CD4-positive, alpha-beta T cell treated with Interleukin-17A for 4 hours (primary cell): ENCODE results near the gene KCNC1.

Experiments used
- DNase-seq: peaks from one replicate; pipeline ENCODE4 v3.0.0-alpha.2; 2020; ENCODE audit warnings: mixed read lengths

The KCNC1 gene

DNA sequence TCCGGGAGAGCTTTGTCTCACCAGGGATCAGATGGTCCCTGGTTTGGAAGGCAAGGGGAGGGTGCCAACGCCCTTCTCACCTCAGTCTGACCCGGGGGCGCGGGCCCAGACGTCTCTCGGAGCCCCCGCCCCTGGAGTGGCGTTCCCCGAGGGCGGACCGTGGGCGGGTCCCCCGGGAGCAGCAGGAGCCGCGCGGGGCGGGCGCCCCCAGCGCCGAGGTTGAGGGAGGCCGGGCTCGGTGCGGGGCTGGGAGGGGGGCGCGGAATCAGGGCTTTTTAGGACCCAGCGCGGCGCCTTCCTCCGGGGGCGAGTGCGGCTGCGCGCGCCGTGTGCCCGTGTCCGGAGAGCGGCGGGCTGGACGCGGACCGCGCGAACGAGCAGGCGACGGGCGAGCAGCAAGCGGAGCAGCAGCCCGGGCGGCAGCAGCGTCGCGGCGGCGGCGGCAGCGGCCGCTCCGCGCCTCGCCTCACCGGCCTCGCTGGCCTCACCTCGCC, at the start of gene KCNC1:
TSS of gene KCNC1 (plus strand) at position 364 of the 494 bp plus-strand sequence. CDS start 1,222 bp downstream, outside the sequence.
- DNase-seq = no peak

DNA sequence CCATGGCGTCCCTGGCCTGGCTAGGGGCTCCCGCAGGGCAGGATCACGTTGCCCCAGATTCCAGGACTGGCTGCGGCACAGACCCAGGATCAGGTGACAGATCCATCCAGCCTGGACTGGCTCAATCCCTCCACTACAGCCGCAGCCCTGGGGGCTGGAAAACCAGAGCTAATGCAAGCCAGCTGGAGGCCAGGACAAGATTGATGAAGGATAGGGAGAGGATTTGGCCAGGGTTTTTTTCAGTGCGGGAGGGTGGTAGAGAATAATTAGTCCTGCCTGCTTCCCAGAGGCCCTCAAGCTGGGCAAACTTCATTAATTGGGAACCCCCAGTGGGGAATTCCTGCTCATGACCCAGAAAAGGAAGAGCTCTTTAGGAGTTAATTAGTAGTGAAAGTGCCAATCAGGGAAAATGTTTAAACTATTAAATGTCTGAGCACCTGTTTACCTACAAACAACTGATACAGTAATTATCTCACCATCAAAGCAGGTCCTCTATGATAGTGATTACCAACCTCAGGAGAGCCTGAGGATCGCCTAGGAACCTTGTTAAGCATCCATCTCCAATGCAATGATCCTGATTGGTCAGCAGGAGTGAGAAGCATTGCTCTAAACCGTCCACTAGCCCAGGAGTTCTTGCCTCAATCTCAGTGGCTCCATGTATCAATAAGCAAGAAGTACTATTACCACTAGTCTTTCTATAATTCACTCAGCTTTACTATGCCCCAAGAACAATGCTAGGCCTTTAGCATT, 48.2 kb upstream of the KCNC1 start:
- no peak for DNase-seq

DNA sequence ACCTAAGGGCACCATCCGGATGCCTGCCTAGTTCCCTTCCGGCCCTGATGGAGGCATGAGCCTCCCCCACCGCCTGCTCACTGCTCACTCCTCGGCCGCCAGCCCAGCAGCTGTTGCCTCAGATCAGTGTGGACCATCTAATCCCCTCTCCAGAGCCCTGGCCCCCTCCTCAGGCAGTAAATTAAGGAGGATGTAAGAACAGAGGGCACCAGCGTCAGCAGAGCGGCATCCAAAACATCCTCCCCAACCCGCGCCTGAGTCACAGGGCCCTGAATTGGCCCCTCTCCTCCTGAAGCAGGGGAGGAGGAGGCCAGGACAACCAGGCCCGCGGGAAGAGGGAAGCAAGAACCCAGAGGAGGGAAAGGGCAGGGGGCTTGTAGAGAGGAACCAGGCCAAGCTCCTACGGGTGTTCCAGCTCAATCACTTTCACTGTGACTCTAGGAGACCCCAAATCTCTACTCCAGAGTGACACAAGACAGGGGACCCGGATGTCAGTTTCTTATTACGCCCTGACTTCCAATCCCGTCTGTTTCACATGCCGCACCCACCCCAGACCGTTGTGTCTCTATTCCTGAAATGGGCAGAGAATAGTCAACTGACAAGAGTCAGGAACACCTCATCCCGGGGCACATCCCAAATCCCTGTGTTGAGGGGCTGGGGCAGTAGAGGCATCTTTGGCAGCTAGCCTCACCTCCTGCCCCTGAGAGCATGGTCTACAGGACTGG, 46.5 kb upstream of the KCNC1 start:
- DNase-seq = no peak

DNA sequence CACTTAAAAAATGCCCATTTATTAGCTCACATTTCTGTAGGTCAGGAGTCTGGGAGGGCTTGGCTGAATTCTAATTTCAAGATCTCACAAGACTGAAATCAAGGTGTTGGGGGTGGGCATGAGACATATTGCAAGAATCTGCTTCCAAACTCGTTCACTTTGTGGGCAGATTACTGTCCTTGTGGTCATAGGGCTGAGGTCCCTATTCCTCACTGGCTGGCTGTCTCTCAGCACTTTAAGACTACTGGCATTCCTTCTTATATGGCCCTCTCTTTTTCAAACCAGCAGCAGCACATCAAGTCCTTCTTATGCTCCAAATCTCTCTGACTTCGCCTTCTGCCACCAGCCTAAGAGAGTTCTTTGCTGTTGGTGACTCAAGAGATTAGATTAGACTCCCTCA, 43.0 kb upstream of the KCNC1 start:
- DNase-seq = no peak

DNA sequence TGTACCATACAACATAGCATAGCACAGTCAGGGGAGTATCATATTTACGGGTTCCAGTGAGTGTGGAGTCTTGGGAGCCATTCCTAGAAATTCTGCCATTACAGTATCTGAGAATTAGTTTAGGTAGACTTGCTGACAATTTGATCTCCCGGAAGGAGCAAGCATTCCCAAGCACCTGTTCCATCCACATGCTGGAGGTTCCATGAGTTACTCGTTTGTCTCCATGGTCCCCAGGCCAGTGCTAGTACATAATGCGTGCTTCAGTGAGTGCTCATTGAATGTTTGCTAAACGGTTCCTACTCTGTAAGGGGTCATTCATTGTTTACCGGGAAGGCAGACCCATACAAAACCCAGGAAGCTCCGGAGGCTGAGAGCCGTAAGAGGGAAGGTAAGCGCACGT, 42.6 kb upstream of the KCNC1 start:
- no peak for DNase-seq

DNA sequence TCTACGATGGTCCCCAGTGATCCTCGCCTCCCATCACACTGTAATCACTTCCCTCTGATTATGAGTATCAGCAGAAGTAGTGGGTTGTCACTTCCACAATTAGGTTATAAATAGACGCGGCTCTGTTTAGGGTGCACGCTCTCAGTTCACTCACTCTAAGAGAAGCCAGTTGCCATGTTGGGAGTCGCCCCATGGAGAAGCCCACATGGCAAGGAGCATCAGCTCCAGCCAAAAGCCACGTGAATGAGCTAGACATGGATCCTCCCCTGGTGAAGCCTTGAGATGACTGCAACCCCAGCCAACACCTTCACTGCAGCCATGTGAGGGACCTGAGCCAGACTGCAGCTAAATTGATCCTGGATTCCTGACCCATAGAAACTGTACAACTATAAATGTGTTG, 41.6 kb upstream of the KCNC1 start:
- no peak for DNase-seq

DNA sequence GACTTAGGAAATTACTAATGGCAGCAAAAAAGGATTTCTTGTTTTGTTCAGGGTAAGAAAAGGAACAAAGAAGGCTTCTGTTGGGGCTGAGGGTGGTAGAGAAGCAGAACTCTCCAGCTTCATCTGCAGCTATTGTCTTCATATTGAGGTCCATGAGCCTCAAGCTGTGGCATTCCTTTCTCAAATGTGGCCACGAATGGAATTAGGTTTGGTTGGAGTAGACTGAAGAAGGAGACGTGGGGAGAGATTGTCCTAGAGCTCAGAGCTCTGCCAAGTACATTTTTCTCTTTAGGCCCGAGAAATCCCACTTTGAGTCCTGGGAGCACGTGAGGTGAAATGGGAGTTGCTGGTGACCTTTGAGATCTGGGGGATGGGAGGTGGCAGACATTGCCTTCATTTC, 41.0 kb upstream of the KCNC1 start:
- no peak for DNase-seq

DNA sequence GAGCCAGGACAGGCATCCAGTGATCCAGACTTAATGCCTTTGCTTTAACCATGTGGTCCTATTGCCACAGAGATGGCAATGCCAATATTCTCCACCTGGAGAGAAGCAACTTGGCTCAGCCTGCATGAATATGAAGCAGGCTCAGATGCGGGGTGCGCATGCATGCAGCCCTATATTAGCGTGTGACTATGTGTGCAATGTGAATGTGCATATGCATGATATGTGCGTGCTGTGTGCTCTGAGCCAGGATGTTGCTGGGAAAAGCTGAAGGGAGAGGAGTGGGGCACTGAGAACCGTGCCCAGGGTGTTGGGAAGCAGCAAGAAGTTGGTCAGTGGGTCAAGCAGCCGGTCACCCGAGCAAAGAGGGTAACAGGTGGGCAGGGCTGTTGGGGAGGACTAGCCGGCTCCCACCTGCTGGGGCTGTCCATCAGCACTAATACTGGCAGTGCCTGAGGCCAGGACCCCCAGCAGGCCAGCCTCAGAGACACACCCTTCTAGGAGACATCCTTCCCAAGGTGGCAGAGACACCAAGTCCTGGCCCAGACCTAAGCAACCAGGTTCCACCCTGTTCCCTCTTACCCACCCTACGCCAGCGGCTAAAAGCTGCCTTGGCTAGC, 40.0 kb upstream of the KCNC1 start:
- no peak for DNase-seq

DNA sequence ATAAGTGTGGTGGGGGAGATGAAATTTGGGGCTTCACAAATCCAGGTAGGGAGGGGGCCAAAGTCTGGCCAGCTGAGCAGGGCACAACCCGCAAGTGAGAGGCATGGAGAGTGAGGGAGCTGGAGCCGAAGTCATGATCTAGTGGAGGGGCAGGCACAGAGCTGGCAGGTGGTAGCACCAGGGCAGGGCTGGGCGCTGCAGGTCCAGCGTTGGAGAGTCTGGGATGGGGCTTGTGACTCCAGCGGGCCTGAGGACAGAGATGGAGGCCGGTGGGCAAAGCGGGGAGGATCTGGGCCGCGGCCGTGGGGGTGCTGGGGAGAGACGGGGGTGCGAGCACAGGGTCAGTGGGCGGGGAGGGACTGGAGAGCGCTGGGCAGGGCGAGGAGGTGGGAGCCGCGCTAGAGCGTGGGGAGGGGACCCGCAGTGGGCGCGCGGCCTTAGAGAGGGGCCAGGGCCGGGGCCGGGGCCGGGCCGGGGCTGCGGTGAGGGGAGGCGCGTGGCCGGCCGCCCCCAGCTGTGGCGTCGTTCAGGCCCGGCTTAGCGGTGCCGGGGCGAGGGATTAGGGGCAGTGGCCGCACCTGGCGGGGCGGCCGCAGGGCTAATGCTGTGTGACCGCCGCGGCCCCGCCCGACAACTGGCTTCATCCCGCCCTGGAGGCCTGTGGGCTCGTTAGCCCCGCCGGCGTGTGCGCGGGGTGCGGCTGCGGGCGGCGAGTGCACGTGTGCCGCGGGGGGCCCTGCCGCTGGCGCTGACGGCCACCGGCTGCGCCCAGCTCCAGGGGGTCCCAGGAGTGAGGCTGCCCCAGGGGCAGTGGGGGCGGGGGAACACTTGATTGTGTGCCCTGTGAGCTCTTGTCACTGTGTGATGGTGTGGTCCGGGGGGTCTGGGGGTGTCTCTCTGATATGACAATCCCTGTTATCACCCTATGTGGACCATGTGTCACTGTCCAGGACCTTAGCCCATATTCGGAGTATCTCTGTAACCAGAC, 38.8 kb upstream of the KCNC1 start:
- no peak for DNase-seq

DNA sequence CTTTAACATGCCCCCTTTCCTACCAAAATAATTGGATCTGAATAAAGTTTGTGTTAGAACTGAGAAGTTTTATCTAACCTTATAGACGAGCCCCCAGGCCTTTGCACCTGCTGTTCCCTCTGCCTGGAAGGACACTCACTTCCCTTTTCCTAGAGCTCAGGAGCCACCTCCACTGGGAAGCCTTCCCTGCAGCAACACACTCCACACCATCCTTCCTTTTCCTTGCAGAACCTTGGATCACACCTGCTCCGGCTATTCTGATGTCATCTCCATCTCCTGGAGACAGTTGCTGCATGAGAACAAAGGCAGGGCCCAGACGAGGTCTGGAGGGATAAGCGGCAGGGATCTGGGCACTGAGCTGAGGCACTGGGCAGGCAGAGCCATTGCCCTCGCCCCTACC, 37.8 kb upstream of the KCNC1 start:
- DNase-seq = no peak

DNA sequence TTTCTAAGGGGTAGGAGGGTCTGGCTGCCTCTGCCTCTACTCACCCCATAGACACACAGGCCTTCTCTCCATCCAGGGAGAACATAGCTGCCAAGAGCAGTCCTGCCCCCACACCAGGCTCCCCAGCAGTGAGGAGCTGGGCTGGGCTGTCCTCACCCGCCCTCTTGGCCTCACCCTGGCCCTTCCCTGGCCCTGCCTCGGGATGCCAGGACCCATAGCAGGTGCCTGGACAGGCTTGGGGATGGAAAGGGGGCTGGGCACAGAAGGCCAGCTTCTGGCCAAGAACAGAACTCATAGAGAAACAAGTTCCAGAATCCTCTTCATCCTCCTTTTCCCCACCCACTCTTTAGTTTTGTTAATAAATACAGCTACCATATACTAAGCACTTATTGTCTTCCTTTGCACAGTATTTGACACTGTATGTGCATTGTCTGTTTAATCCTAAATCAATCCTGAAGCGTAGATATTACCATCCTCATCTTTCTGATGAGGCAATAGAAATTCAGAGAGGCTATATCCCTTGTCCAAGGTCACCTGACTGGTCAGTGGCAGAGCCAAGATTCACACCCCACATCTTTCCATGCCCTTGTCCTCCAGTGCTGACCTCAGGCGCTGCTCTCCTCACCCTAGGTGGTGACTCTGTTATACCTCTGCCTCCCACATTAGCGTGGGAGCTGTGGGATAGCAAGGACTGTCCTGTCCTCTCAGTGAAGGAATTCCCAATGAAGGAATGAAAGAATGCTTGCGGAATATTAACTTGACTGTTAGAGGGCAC, 37.2 kb upstream of the KCNC1 start:
- no peak for DNase-seq

DNA sequence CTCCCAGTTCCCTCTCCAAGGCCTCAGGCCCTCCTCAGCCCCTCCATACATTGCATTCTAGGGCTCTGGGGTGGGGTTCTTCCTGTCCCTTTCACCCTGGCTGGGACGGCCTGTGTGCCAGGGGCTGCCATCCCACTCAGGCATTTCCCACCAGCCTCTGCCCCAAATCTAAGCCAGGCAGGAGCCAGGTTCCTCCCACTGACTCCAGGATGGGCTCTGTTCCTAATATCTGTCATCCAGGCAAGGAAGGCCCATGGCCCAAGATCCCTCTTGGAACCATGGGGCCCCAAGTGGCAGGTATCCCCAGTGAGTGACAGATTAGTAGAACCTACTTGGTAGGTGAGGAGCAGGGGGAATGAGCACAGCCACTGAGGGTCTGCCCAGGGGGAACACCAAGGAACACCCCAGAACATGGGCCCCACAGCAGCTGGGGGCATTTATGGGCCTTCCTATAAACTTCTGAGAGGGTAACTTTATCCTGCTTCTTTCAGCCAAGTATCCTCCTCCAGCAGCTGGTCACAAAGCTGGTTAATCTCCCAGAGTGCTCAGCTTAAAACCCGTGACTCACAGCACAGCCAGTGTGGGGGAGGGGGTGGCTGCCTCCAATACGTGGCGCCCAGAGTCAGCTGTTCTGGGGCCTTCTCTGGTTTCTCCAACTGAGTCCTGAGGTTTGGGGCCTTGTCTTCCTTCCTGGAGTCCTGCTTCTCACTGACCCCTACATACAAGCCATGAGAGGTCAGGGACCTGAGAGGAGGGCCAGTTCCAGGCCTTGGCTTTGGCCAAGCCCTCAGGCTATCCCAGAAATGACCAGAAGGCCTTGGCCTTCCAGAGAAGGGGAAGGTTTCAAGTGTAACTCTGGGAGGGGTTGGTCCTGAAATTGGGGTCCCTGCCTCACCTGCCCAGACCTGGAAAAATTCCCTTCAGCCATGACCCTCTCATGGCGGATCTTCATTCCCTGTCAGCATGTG, 35.1 kb upstream of the KCNC1 start:
- no peak for DNase-seq

DNA sequence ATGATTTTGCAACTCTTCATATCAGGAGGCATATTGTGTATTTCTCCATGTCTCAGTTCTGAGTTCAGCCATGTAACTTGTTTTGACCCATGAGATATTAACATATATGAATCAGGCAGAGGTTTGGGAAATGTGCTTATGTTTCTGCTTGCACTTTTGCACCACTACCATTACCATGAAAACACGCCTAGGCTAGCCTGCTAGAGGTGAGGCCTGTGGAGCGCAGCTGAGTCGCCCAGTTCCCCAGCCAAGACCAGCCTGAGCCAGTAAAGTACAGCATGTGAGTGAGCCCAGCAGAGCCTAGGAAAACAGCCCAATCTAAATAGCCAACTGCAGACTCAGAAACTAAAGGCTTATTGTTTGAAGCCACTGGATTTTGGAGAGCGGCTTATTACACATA, 33.6 kb upstream of the KCNC1 start:
- no peak for DNase-seq

DNA sequence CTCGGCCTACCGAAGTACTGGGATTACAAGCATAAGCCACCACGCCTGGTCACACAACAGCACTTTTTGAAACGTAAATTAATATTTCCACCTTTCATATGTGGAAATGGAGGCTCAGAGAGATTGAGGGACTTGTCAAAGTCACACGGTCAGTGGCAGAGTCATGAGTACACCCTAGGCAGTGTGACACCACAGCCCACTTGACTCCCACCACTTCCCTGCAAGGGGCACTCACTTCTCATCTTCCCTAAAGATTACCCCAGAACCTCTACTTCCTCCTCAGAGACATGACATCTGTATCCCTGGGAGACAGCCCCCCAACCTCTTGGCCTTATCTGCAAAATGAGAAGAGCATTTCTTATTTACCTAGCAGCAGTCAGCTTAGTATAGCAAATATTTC, 31.7 kb upstream of the KCNC1 start:
- no peak for DNase-seq

DNA sequence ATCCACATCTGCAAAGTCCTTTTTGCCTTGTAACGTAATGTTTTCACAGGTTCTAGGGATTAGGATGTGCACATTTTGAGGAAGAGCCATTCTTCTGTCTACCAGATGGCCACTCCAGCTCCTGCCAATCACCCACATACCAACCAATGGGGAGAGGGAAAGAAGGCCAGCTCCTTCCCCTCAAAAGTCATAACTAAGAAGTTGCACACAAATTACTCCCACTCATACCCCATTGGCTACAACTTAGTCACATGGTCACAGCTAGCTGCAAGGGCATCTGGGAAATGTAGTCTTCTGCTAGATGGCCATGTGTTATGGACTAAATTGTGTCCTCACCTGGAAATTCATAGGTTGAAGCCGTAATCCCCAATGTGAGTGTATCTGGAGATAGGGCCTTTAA, 30.6 kb upstream of the KCNC1 start:
- DNase-seq = no peak

DNA sequence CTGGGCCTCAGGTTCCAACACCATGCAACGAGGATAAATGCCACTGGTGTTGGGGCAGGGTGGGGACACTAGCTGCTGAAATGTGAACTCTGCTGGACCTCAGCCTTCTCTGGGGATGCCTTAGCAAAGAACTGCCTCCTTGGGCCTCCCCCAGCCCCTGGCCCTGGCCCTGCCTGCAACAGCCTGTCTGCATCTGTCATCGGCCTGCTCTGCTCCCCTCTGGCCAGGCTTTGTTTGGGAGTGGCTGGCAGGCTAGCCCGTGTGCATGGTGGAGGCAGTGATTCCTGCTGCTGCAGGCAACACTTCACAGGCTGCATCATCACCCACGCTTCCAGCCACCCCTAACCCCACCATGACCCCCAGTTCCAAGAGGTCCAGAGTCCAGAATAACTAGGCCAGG, 26.8 kb upstream of the KCNC1 start:
- no peak for DNase-seq

DNA sequence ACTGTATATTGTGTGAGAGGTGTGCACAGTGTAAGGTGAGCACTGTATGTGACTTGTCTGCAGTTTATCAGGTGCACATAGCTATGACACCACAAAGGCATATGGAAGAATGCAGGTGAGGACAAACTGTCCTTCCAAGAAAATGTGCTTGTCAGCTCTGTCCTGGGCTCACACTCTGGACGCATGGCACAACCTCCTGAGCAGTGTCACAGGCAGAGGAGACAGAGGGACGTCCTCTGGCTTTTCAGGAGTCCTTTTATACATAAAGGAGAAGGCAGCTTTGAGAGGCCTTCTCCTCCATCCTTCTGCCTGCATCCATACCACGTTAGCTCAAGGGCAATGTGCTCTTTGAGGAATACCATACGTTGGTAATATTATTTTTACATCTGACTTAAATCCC, 22.7 kb upstream of the KCNC1 start:
- DNase-seq = no peak

DNA sequence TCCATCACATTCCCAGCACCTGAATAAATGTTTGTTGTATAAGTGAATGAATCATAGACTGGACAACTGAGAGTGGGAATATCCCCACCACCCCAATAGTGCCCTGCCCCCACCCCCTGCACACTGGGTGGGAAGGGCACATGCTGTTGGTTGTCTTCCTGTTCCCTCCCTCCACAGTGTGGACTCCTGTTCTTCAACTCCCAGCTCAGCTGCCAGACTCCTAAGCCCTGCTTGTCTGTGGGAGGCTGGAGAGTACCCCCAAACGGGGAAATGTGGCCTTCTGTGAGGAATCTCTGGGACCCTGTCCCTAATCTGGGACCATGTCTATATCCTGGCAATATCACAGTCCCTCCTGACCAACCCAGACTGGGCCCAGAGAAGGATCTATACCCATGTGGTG, 20.7 kb upstream of the KCNC1 start:
- no peak for DNase-seq

DNA sequence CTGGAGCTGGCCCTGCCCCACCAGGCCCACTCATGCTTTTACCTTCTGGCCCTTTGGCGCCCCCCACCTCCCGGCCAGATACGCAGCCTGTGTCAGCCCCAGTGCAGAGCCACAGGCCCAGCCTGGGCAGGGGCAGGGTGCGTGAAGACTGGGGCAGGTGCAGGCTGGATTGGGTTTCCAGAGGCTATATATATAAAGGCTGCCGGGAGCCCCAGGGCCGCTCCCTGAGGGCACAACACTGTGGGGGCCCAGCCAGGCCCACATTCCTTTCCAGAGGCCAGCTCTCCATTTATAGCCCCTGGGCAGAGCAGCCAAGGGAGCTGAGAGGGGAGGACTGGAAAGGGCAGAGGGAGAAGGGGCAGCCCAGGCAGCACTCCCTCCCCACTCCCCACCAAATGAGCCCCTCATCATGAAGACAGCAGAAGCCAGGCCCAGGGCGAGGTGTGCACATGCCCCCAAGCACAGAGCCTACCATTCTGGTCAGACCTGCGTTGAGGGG, 20.2 kb upstream of the KCNC1 start:
- DNase-seq = no peak

DNA sequence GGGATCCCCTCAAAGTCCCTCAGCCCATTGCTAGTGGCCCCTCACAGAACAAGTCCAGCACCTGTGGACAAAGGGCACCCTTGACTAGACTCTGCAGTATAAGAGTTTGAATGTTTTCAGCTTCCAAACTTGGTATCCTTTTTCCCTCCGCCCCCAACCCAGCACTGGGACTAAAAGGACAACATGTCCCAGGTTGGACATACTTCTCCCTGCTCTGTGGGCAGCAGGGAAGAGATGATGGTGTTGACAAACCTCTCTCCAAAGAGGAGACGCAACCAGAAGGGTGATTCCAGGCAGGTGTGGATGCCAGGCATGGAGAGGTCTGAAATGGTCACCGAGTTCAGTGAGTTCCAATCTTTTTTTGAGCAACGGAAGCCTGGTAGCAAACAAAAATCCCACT, 19.7 kb upstream of the KCNC1 start:
- no peak for DNase-seq

DNA sequence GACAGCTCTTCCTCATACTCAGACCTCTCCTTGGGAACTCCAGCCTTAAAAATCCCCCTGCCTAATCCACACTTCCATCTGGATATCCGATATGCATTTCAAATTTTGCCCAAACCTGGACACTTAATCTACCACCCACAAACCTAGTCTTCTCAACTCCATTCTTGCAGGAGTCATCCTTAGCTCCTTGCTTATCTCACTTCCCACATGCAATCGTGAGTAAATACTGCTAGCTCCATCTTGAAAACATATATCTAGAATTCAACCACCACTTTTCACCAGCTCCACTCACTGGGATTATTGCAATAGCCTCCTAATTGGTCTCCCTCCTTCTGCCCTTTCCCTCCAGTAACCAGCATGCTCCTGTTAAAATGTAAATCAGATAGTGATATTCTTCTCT, 17.8 kb upstream of the KCNC1 start:
- DNase-seq = no peak
